Fibroblast of mammary gland (primary cell): ENCODE measurements around the gene CRYM.

Source experiments
- DNase-seq: peaks from one replicate; pipeline ENCODE4 v3.0.0-alpha.2; 2010; ENCODE audit warnings: low read depth
- H3K4me3 ChIP-seq: 2 replicates; pipeline ENCODE4 v1.5.1; 2011; ENCODE audit warnings: low read depth, mild to moderate bottlenecking, low read length, moderate library complexity; ENCODE audit not compliant: control insufficient read depth
- CTCF ChIP-seq: conservative IDR thresholded peaks from 2 replicates; pipeline ENCODE4 v1.5.1; 2011; ENCODE audit warnings: low read depth, low read length, inconsistent platforms; ENCODE audit not compliant: control insufficient read depth, insufficient read depth

Gene CRYM

GRCh38 chr16:21284414-21284813 lies 6.3 kb upstream of the CRYM start:
- no peak for TF ChIP-seq CTCF
- H3K4me3 ChIP-seq = no peak overlapping the region
- DNase-seq = no peak

GRCh38 chr16:21283521-21284289 lies 5.6 kb upstream of the CRYM start:
- peak overlapping the region; percentile 31 for H3K4me3 ChIP-seq
- peak; percentile 38 for DNase-seq
- TF ChIP-seq CTCF = peak; percentile 31

GRCh38 chr16:21281698-21282389 lies 3.8 kb upstream of the CRYM start:
- no peak for TF ChIP-seq CTCF
- no peak for DNase-seq
- no peak overlapping the region for H3K4me3 ChIP-seq

- H3K4me3 ChIP-seq = no peak overlapping the region
- DNase-seq = peak; percentile 40
- no peak for TF ChIP-seq CTCF
Measured at GRCh38 chr16:21279501-21279900, 1.4 kb upstream of the CRYM start.

- no peak for DNase-seq
- no peak for TF ChIP-seq CTCF
- no peak overlapping the region for H3K4me3 ChIP-seq
Measured at GRCh38 chr16:21277045-21277926, 804 bp downstream of the CRYM start.

GRCh38 chr16:21276090-21276489 lies 2.0 kb downstream of the CRYM start:
- TF ChIP-seq CTCF = no peak
- DNase-seq = no peak
- no peak overlapping the region for H3K4me3 ChIP-seq
